Trophoblast cell (in vitro differentiated cells and primary cell): ENCODE data around the gene CARD9.

ENCODE experiments used
- DNase-seq, 2 donors: peaks; one replicate each; pipeline ENCODE4 v3.0.0-alpha.2; 2016
- H2AFZ ChIP-seq: 2 replicates; pipeline ENCODE4 v1.6.1; 2013; ENCODE audit warnings: low read length, moderate library complexity, mild to moderate bottlenecking; ENCODE audit not compliant: insufficient read depth, poor library complexity
- H2AK5ac ChIP-seq: 2 replicates; pipeline ENCODE4 v1.6.1; 2013; ENCODE audit warnings: mild to moderate bottlenecking, low read length
- H2BK120ac ChIP-seq: 2 replicates; pipeline ENCODE4 v1.6.1; 2013; ENCODE audit warnings: low read length, mild to moderate bottlenecking, moderate library complexity; ENCODE audit not compliant: insufficient read depth, poor library complexity
- H2BK12ac ChIP-seq: 2 replicates; pipeline ENCODE4 v1.6.1; 2013; ENCODE audit warnings: mild to moderate bottlenecking, low read length, moderate library complexity
- H2BK5ac ChIP-seq: 2 replicates; pipeline ENCODE4 v1.6.1; 2013; ENCODE audit warnings: low read length, low read depth, moderate library complexity, mild to moderate bottlenecking; ENCODE audit not compliant: poor library complexity
- H3K14ac ChIP-seq: 2 replicates; pipeline ENCODE4 v1.6.1; 2013; ENCODE audit warnings: mild to moderate bottlenecking, low read length
- H3K18ac ChIP-seq: 2 replicates; pipeline ENCODE4 v1.6.1; 2013; ENCODE audit warnings: mild to moderate bottlenecking, low read length
- H3K23ac ChIP-seq: 2 replicates; pipeline ENCODE4 v1.6.1; 2013; ENCODE audit warnings: low read length
- H3K27ac ChIP-seq: 2 replicates; pipeline ENCODE4 v1.5.1; 2013; ENCODE audit warnings: low read depth, mild to moderate bottlenecking, inconsistent platforms, low read length, moderate library complexity
- H3K27me3 ChIP-seq: 2 replicates; pipeline ENCODE4 v1.6.1; 2013; ENCODE audit warnings: inconsistent platforms, mild to moderate bottlenecking, low read length, moderate library complexity; ENCODE audit not compliant: insufficient read depth
- H3K36me3 ChIP-seq, 2 experiments: 1 replicate in 1 of 2; 2 replicates in 1 of 2; pipeline ENCODE4 v1.6.1; 2013; ENCODE audit warnings: low read length in 2 of 2, mild to moderate bottlenecking in 2 of 2, moderate library complexity in 1 of 2; ENCODE audit not compliant: insufficient read depth in 2 of 2, control insufficient read depth in 1 of 2
- H3K4ac ChIP-seq: 2 replicates; pipeline ENCODE4 v1.6.1; 2013; ENCODE audit warnings: low read depth, mild to moderate bottlenecking, low read length, moderate library complexity
- H3K4me1 ChIP-seq, 2 experiments: 1 replicate in 1 of 2; 2 replicates in 1 of 2; pipeline ENCODE4 v1.6.1; 2013; ENCODE audit warnings: low read length in 2 of 2, mild to moderate bottlenecking in 2 of 2, moderate library complexity in 1 of 2; ENCODE audit not compliant: insufficient read depth in 2 of 2, control insufficient read depth in 1 of 2
- H3K4me2 ChIP-seq: 2 replicates; pipeline ENCODE4 v1.6.1; 2013; ENCODE audit warnings: inconsistent platforms, mild to moderate bottlenecking, low read length, moderate library complexity
- H3K4me3 ChIP-seq: 2 replicates; pipeline ENCODE4 v1.5.1; 2013; ENCODE audit warnings: mild to moderate bottlenecking, low read depth, low read length, inconsistent platforms
- H3K79me1 ChIP-seq: one replicate; pipeline ENCODE4 v1.6.1; 2013; ENCODE audit warnings: low read length
- H3K79me2 ChIP-seq: 2 replicates; pipeline ENCODE4 v1.6.1; 2013; ENCODE audit warnings: low read length, mild to moderate bottlenecking; ENCODE audit not compliant: control insufficient read depth, insufficient read depth, poor library complexity
- H3K9ac ChIP-seq: 2 replicates; pipeline ENCODE4 v1.6.1; 2013; ENCODE audit warnings: mild to moderate bottlenecking, low read length
- H3K9me3 ChIP-seq: 2 replicates; pipeline ENCODE4 v1.6.1; 2013; ENCODE audit warnings: low read depth, mild to moderate bottlenecking, control low read depth, inconsistent platforms, low read length; ENCODE audit not compliant: insufficient read depth
- H4K12ac ChIP-seq: 2 replicates; pipeline ENCODE4 v1.6.1; 2013; ENCODE audit warnings: low read depth, mild to moderate bottlenecking, low read length, moderate library complexity
- H4K8ac ChIP-seq: 2 replicates; pipeline ENCODE4 v1.6.1; 2013; ENCODE audit warnings: low read depth, mild to moderate bottlenecking, low read length, moderate library complexity
- H4K91ac ChIP-seq: one replicate; pipeline ENCODE4 v1.6.1; 2013; ENCODE audit warnings: low read depth, mild to moderate bottlenecking, low read length, moderate library complexity
- WGBS: extraction: QIAGEN DNeasy Blood & Tissue Kit; methylation state at CpG from one replicate; pipeline ENCODE4 v1.1.7; 2013; ENCODE audit warnings: missing lambda C conversion rate; ENCODE audit not compliant: insufficient read length, insufficient coverage; ENCODE audit errors: extremely low coverage; 5-methylcytosine and 5-hydroxymethylcytosine counted together

CARD9 gene

GRCh38 chr9:136338511-136338910, 35.0 kb downstream of the CARD9 start:
- Histone ChIP-seq H3K27ac (no peak overlapping the region), H2BK5ac (no peak overlapping the region), H3K23ac (no peak overlapping the region), H3K9me3 (no peaks in the 10 kb centered on the region), H3K4ac (no peak overlapping the region), H3K4me3 (no peak overlapping the region), H3K4me2 (no peak overlapping the region), H2BK12ac (no peak overlapping the region), H3K9ac (no peak overlapping the region), H2AFZ (no peak overlapping the region), H3K14ac (no peak overlapping the region), H4K12ac (no peak overlapping the region), H3K27me3 (no peaks in the 10 kb centered on the region), H3K79me1 (peaks cover 3% of the 10 kb centered on the region), H4K91ac (no peak overlapping the region), H4K8ac (no peak overlapping the region), H2AK5ac (no peak overlapping the region), H3K79me2 (no peaks in the 10 kb centered on the region), H3K4me1 (peaks cover 9 to 12% of the 10 kb centered on the region in 2 experiments), H3K36me3 (peaks cover 39 to 53% of the 10 kb centered on the region in 2 experiments), H2BK120ac (no peak overlapping the region), H3K18ac (no peak overlapping the region)
- DNase-seq, result no peak
- WGBS, result no CpG with 5 or more reads among the region's 25 CpGs

GRCh38 chr9:136337416-136338395, 35.8 kb downstream of the CARD9 start:
- H2BK5ac ChIP-seq, result no peak overlapping the region
- no peaks in the 10 kb centered on the region for H3K9me3 ChIP-seq
- no peak overlapping the region for H4K91ac ChIP-seq
- H3K4ac ChIP-seq, result no peak overlapping the region
- H3K9ac ChIP-seq, result no peak overlapping the region
- peaks cover 3% of the 10 kb centered on the region for H3K79me1 ChIP-seq
- no peak overlapping the region for H3K23ac ChIP-seq
- no peak overlapping the region for H2AFZ ChIP-seq
- no peak overlapping the region for H3K4me3 ChIP-seq
- H3K36me3 ChIP-seq, result peaks cover 39 to 53% of the 10 kb centered on the region in 2 experiments
- H3K79me2 ChIP-seq, result no peaks in the 10 kb centered on the region
- no peak overlapping the region for H3K4me2 ChIP-seq
- H2BK120ac ChIP-seq, result no peak overlapping the region
- no peak overlapping the region for H4K8ac ChIP-seq
- H3K18ac ChIP-seq, result no peak overlapping the region
- peaks cover 3 to 5% of the 10 kb centered on the region in 2 experiments for H3K4me1 ChIP-seq
- H3K14ac ChIP-seq, result no peak overlapping the region
- H3K27ac ChIP-seq, result no peak overlapping the region
- no peak overlapping the region for H2AK5ac ChIP-seq
- no peak overlapping the region for H2BK12ac ChIP-seq
- no CpG with 5 or more reads among the region's 43 CpGs for WGBS
- H4K12ac ChIP-seq, result no peak overlapping the region
- no peak for DNase-seq
- no peaks in the 10 kb centered on the region for H3K27me3 ChIP-seq

GRCh38 chr9:136336881-136337280, 36.6 kb downstream of the CARD9 start:
- Histone ChIP-seq H3K4me2 (no peak overlapping the region), H2BK120ac (no peak overlapping the region), H2BK5ac (no peak overlapping the region), H3K18ac (no peak overlapping the region), H3K4me3 (no peak overlapping the region), H3K79me1 (no peaks in the 10 kb centered on the region), H2AK5ac (no peak overlapping the region), H3K27me3 (no peaks in the 10 kb centered on the region), H2BK12ac (no peak overlapping the region), H3K4ac (no peak overlapping the region), H4K91ac (no peak overlapping the region), H3K23ac (no peak overlapping the region), H3K79me2 (no peaks in the 10 kb centered on the region), H3K9me3 (no peaks in the 10 kb centered on the region), H2AFZ (no peak overlapping the region), H3K27ac (no peak overlapping the region), H3K14ac (no peak overlapping the region), H4K12ac (no peak overlapping the region), H3K4me1 (no peaks in the 10 kb centered on the region), H3K9ac (no peak overlapping the region), H3K36me3 (peaks cover 44 to 57% of the 10 kb centered on the region in 2 experiments), H4K8ac (no peak overlapping the region)
- DNase-seq, result no peak
- no CpG with 5 or more reads among the region's 23 CpGs for WGBS

GRCh38 chr9:136336156-136336870, 37.2 kb downstream of the CARD9 start:
- H2BK5ac ChIP-seq, result no peak overlapping the region
- no peak overlapping the region for H2BK120ac ChIP-seq
- H3K9ac ChIP-seq, result no peak overlapping the region
- H3K79me1 ChIP-seq, result no peaks in the 10 kb centered on the region
- H2BK12ac ChIP-seq, result no peak overlapping the region
- no peak overlapping the region for H2AFZ ChIP-seq
- H3K36me3 ChIP-seq, result peaks cover 44 to 57% of the 10 kb centered on the region in 2 experiments
- no peak overlapping the region for H3K4ac ChIP-seq
- no peak overlapping the region for H2AK5ac ChIP-seq
- H3K4me1 ChIP-seq, result no peaks in the 10 kb centered on the region
- no peak overlapping the region for H3K4me3 ChIP-seq
- no peaks in the 10 kb centered on the region for H3K79me2 ChIP-seq
- no peaks in the 10 kb centered on the region for H3K9me3 ChIP-seq
- no peaks in the 10 kb centered on the region for H3K27me3 ChIP-seq
- H3K18ac ChIP-seq, result no peak overlapping the region
- peak in 1 of 2 donors; percentile 18 for DNase-seq
- no peak overlapping the region for H3K14ac ChIP-seq
- no peak overlapping the region for H3K27ac ChIP-seq
- no peak overlapping the region for H4K91ac ChIP-seq
- no peak overlapping the region for H3K4me2 ChIP-seq
- no peak overlapping the region for H4K8ac ChIP-seq
- no peak overlapping the region for H3K23ac ChIP-seq
- WGBS, result no CpG with 5 or more reads among the region's 30 CpGs
- H4K12ac ChIP-seq, result no peak overlapping the region
